NCI-H748 (cell line): ENCODE measurements around the gene CD163.
"Not testable (repeated sequence)": the region's sequence is repeated elsewhere in the genome, so short reads cannot be mapped to it uniquely, and the experiment has no call there.

Experiments used
- DNase-seq: peaks from one replicate; lab custom pipeline; 2025; ENCODE audit not compliant: unreplicated experiment; lab: John Stamatoyannopoulos, UW

The CD163 gene

GRCh38 chr12:7451756-7452155 is 51.8 kb downstream of the CD163 start:
- DNase-seq = no peak

DNA sequence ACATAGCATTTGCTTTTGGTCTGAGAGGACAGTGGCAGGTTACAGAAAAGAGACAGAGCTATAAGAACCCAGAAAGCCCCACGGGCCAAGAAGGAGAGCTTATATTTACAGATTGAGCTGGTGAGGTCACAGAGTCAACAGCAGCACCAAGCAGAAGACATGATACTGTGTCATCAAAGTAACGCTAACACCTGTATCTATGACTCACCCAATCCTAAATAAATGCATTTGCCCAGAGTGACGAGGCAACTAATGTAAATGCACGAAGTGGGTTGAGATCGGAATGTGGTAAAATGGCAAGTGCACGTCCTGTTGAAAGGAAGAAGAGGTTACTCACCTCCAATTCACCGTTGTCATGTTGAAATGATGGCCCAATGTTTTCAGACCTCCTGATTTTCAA is 52.9 kb downstream of the CD163 start:
- no peak for DNase-seq

- DNase-seq = no peak
These were observed 55.5 kb downstream of the CD163 start for GRCh38 chr12:7448099-7448498.

- no peak for DNase-seq
These were observed 59.0 kb downstream of the CD163 start for GRCh38 chr12:7444537-7444936.

DNA sequence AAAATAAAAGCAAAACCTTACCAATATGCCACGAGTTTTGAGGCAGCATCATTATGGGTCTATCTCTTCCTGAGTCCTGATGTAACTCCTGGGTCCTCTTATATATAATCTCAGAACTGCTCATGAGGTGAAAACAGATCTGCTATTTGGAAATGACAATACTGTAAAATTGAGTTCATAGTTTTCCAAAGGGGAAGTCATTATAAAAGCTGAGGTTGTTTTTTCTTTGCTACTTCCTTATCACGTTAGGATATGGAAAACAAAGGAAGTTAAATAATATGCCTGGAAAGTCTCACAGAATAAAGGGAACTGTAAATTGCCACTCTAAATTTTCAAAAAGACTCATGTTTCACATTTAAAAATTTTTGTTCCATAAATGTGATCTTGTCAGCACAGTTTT is 59.5 kb downstream of the CD163 start, which contains the start of gene CD163L1:
CD163L1 (minus strand) TSS at position 78 of the 400 bp plus-strand sequence; CDS start at position 52, 26 bp downstream.
- DNase-seq = no peak

DNA sequence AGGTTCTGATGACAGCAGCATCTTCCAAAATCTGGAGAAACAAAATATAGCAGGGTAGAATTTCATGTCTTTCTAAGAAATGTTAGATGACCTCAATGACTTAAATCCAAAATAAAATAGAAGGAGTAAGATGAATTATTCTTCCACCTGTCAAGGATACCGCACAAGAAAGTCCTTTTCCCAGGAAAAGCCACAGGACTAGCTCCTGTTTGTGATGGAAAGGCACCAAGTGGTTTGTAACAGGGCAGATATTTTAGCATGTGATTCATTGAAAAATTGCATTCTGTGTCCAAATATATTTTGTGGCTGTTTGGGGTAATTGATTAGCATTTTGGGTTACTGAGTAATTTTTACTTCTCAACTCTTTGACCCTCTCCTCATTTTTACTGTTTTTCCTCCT is 62.4 kb downstream of the CD163 start:
- no peak for DNase-seq

DNA sequence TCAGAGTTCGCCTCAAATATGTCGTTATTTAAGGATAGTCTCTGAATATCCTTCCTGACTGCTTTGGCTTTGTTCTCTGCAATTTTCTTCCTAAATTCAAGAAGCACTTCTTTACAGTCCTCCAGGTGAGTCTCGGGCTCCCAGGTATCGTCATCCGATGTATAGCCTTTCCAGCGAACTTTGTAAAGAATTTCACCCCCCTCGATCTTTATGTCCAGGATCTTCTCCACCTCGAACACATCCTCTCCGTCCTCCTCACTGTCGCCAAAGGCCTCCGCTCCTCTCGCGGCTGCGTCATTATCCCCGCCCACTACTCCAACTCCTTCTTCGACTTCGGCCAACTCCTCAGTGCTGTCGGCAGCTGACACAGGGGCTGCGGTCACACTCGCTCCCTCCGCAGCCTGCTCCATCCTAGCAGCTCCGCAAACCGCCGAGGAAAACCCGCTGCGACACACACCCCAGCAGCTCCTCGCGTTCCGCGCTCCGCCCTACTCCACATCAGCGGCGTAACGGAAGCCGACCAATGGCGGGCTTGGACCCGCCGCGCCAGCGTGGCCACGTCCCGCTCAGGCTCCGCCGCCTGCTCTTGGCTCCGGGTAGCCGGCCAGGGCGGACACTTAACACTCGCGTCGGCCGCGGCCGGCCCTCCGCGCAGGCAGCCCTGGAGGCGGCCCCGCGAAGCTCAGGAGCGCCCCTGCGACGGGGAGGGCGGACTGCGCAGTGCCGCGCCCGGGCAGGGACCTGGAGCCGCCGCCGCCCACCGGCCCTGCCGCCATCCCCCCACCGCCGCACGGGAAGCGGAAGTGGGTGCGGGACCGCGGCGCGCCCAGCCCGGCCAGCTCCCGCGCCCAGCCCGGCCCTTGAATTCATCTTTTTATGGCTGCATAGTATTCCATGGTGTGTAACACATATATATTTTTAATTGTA is 63.7 kb downstream of the CD163 start:
- peak; percentile 67 for DNase-seq

- not testable (repeated sequence) for DNase-seq
These were observed 65.1 kb downstream of the CD163 start for GRCh38 chr12:7438291-7438995.

DNA sequence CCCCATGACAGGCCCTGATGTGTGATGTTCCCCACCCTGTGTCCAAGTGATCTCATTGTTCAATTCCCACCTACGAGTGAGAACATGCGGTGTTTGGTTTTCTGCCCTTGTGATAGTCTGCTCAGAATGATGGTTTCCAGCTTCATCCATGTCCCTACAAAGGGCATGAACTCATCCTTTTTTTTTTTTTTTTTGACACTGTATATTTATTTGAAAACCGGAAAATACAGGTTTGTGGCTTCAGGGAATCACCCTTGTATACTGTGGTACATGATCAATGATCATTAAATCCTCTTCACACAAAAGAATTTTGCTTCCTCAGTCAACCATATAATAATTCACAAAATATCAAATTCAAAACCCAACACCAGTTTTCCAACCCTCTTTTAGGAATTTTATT is 66.1 kb downstream of the CD163 start:
- DNase-seq = not testable (repeated sequence)

DNA sequence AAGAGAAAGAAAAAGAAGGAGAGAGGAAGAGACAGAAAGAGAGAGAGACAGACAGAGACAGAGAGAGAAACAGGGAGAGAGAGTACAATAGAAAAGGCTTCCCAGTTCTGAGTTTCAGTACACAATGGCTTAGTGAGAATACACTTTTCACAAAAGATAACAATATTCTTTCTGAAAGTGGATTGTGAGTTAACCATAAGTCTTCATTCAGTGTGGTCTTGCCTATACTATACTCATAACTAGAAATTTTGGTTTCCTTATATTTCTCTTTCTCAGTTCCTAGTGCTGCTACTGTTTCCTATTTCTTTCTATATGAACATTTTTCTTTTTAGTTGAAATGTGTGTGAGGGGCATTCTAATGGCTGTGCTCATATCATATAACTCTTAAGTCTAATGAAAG is 68.9 kb downstream of the CD163 start:
- DNase-seq = no peak

- no peak for DNase-seq
These were observed 70.2 kb downstream of the CD163 start for GRCh38 chr12:7433276-7433822.

GRCh38 chr12:7431993-7432685 is 71.4 kb downstream of the CD163 start:
- DNase-seq = no peak
